ENCODE measurements around the gene ZSWIM6. TPM values are rescaled to one million over a fixed set of nuclear protein-coding genes. Genes with fewer than 3 reads are reported as not detected.

ZSWIM6 gene
- total RNA-seq, 1 experiment from 2014 or later: 13.2 TPM

DNA sequence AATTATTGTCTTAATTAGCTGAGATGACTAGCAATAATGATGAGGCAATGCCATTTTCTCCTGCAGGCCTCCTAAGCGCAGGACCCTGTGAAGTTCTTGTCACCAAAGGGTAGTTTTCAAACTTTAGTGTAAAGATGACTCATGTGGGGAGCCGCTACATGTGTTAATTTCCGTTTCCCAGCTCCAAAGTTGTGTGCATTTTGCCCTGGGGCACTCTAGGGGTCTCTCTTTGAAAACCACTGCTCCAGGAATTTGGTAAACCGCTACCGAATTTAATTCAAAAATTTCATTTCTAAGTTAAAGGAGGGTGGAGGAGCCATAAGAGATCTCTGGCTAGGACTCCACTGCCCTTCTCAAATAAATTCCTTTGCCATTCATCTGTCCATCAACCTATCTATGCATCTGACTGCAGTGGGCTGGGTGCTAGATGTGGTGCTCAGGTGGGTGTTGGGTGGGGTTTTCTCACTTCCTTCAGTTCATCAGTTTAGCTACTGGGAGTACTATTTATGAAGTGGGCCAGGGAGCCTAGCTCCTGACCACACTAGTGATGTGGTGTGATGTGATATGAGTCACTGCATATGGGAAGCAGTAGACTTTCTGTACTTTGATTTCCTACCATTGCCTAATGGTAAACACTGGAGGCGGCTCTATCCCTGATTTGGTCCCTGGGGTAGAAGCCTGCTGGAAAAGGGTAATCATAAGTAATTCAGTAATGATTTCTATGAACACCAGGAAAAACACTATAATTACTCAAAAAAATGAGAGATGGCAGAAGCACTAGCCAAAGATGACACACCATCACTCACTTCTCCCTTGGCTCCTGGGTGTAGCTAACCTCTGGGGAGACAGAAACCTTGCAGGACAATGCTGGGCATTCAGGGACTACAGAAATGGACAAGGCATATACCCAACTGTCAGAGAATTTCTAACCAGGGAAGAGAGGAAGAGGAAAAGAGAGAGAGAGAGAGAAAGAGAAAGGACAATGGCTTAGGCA lies 4.0 kb upstream of the ZSWIM6 start:
- TF ChIP-seq, protein P1, sequence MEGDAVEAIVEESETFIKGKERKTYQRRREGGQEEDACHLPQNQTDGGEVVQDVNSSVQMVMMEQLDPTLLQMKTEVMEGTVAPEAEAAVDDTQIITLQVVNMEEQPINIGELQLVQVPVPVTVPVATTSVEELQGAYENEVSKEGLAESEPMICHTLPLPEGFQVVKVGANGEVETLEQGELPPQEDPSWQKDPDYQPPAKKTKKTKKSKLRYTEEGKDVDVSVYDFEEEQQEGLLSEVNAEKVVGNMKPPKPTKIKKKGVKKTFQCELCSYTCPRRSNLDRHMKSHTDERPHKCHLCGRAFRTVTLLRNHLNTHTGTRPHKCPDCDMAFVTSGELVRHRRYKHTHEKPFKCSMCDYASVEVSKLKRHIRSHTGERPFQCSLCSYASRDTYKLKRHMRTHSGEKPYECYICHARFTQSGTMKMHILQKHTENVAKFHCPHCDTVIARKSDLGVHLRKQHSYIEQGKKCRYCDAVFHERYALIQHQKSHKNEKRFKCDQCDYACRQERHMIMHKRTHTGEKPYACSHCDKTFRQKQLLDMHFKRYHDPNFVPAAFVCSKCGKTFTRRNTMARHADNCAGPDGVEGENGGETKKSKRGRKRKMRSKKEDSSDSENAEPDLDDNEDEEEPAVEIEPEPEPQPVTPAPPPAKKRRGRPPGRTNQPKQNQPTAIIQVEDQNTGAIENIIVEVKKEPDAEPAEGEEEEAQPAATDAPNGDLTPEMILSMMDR (IDR thresholded peaks at IDR 0.05; ENCODE audit: unreplicated experiment): no peak
- intact Hi-C loops (cut with micrococcal nuclease; ENCODE audit: unreplicated experiment): loop anchor here (2.0 kb wide), 1 partner anchor 23 kb away; no protein-coding TSS in a partner anchor
- Mint-ChIP-seq H3K27me3 (ENCODE audit: unreplicated experiment) (no peaks in the 10 kb centered on the region), H3K9me3 (ENCODE audit: low read depth, unreplicated experiment) (no peaks in the 10 kb centered on the region), H3K4me3 (ENCODE audit: low read depth, unreplicated experiment) (peak overlapping the region; percentile 84), H3K4me1 (ENCODE audit: low read depth, unreplicated experiment) (peaks cover 34% of the 10 kb centered on the region), H3K36me3 (ENCODE audit: insufficient read depth, unreplicated experiment) (peaks cover 40% of the 10 kb centered on the region), H3K27ac (ENCODE audit: unreplicated experiment) (peak overlapping the region; percentile 81)
- no TSS peak for BruUV-seq (replicated peaks)
- CTCF ChIA-PET: interaction anchor here (0.6 to 0.9 kb wide), 5 partner anchors 24 to 314 kb away, joined by 3 to 5 read pairs (median 3); no protein-coding TSS in a partner anchor
- DNase-seq: no peak

- CTCF ChIA-PET: interaction anchor here (0.6 kb wide), 1 partner anchor 357 kb away, joined by 4 read pairs; no protein-coding TSS in a partner anchor
- intact Hi-C loops (cut with micrococcal nuclease; ENCODE audit: unreplicated experiment): loop anchor here (2.0 kb wide), 1 partner anchor 24 kb away; no protein-coding TSS in a partner anchor
Observed at GRCh38 chr5:61328791-61329549, 3.1 kb upstream of the ZSWIM6 start.

GRCh38 chr5:61329550-61330128 lies 2.4 kb upstream of the ZSWIM6 start:
- H3K9me3 Mint-ChIP-seq (ENCODE audit: low read depth, unreplicated experiment): no peaks in the 10 kb centered on the region
- no peak for DNase-seq
- TF ChIP-seq, protein P1 (IDR thresholded peaks at IDR 0.05; ENCODE audit: unreplicated experiment): no peak
- H3K4me3 Mint-ChIP-seq (ENCODE audit: low read depth, unreplicated experiment): peak overlapping the region; percentile 84
- no peaks in the 10 kb centered on the region for H3K27me3 Mint-ChIP-seq (ENCODE audit: unreplicated experiment)
- peaks cover 56% of the 10 kb centered on the region for H3K36me3 Mint-ChIP-seq (ENCODE audit: insufficient read depth, unreplicated experiment)
- H3K27ac Mint-ChIP-seq (ENCODE audit: unreplicated experiment): peak overlapping the region; percentile 81
- peaks cover 34% of the 10 kb centered on the region for H3K4me1 Mint-ChIP-seq (ENCODE audit: low read depth, unreplicated experiment)
- intact Hi-C loops (cut with micrococcal nuclease; ENCODE audit: unreplicated experiment): loop anchor here (1.0 to 10.0 kb wide), 7 partner anchors 25 to 605 kb away; no protein-coding TSS in a partner anchor
- no TSS peak for BruUV-seq (replicated peaks)
- CTCF ChIA-PET: interaction anchor here (0.6 to 0.8 kb wide), 2 partner anchors 29 to 358 kb away, joined by 3 to 4 read pairs; no protein-coding TSS in a partner anchor

More at GRCh38 chr5:61328791-61329549, 3.1 kb upstream of the ZSWIM6 start:
- peak overlapping the region; percentile 81 for H3K27ac Mint-ChIP-seq (ENCODE audit: unreplicated experiment)
- H3K27me3 Mint-ChIP-seq (ENCODE audit: unreplicated experiment): no peaks in the 10 kb centered on the region
- H3K4me3 Mint-ChIP-seq (ENCODE audit: low read depth, unreplicated experiment): peak overlapping the region; percentile 84
- TF ChIP-seq, protein P1 (IDR thresholded peaks at IDR 0.05; ENCODE audit: unreplicated experiment): no peak
- peaks cover 49% of the 10 kb centered on the region for H3K36me3 Mint-ChIP-seq (ENCODE audit: insufficient read depth, unreplicated experiment)
- peaks cover 27% of the 10 kb centered on the region for H3K4me1 Mint-ChIP-seq (ENCODE audit: low read depth, unreplicated experiment)
- H3K9me3 Mint-ChIP-seq (ENCODE audit: low read depth, unreplicated experiment): no peaks in the 10 kb centered on the region
- BruUV-seq (replicated peaks): no TSS peak
- no peak for DNase-seq
